GM08714 (cell line): ENCODE results near the gene RPL27A.

Source experiments
- H3K4me3 ChIP-seq: fragments of 200-500 bp; sonication (Bioruptor generic); 2 replicates; pipeline ENCODE4 v1.5.1; 2014; ENCODE audit warnings: mild to moderate bottlenecking, low read length, inconsistent platforms
- ZNF274 ChIP-seq: IDR thresholded peaks from 2 replicates; pipeline ENCODE4 v1.6.1; 2012; ENCODE audit warnings: mild to moderate bottlenecking, low read depth, low read length

Gene RPL27A

GRCh38 chr11:8685820-8686219, 3.2 kb downstream of the RPL27A start:
- no peak for TF ChIP-seq ZNF274
- H3K4me3 ChIP-seq = no peak overlapping the region

DNA sequence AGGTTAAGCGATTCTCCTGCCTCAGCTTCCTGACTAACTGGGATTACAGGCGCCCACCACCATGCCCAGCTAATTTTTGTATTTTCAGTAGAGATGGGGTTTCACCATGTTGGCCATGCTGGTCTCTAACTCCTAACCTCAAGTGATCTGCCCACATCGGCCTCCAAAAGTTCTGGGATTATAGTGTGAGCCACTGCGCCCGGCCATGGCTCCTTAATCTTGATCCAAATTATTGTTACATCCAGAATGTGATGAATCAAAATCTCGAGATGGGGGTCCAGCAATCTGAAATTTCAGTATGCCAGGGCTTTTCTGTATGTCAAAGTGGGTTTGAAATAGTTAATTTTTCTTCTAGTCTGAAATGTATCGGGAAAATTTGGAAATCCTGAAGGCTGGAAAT, 3.7 kb downstream of the RPL27A start:
- TF ChIP-seq ZNF274 = no peak
- H3K4me3 ChIP-seq = no peak overlapping the region

DNA sequence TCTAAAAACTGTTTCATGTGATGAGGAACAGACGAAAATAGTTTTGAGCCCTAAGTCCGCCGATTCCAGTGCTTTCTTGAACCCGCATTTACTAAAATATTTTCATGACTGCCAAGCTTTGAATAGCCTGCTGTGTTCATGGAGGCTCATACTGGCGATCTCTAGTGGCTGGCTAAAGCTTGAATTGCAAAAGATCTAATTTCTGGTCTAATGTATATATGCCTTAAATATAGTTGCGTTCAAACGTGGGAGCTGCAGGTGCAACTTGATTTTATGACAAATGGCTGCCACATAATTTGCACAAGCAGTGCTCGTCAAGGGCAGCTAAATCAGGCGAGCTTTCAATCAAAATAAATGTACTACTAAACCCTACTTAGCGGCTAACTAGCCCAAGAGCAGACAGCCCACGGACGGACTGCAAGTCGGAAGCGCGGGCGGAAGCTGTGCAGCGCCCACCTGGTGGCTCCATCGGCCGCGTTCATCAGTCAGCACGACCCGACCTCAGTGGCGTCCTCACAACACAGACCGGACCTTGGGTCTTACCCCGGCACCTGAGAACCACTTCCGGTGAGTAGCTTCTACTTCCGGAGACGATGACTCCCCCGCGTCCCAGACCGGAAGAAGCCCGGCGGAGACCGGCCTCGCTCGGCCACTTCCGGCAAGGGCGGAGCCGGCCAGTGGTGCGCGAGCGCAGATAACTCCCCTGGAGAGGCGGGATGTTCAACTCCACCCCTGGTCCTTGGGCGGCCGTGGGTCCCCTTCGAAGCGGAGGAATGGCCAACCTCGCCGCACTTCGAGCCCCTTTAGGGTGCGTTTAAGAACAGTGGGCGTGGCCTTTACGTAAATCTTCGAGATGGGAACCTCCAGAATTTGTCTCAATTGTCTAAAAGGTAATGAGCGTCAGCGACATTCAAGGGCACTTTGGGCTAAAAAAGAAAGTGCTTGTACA, 6.1 kb downstream of the RPL27A start:
- peak overlapping the region; percentile 68 for H3K4me3 ChIP-seq
- no peak for TF ChIP-seq ZNF274

- peak overlapping the region; percentile 64 for H3K4me3 ChIP-seq
- TF ChIP-seq ZNF274 = no peak
Measured at GRCh38 chr11:8689726-8690255, 7.2 kb downstream of the RPL27A start.

DNA sequence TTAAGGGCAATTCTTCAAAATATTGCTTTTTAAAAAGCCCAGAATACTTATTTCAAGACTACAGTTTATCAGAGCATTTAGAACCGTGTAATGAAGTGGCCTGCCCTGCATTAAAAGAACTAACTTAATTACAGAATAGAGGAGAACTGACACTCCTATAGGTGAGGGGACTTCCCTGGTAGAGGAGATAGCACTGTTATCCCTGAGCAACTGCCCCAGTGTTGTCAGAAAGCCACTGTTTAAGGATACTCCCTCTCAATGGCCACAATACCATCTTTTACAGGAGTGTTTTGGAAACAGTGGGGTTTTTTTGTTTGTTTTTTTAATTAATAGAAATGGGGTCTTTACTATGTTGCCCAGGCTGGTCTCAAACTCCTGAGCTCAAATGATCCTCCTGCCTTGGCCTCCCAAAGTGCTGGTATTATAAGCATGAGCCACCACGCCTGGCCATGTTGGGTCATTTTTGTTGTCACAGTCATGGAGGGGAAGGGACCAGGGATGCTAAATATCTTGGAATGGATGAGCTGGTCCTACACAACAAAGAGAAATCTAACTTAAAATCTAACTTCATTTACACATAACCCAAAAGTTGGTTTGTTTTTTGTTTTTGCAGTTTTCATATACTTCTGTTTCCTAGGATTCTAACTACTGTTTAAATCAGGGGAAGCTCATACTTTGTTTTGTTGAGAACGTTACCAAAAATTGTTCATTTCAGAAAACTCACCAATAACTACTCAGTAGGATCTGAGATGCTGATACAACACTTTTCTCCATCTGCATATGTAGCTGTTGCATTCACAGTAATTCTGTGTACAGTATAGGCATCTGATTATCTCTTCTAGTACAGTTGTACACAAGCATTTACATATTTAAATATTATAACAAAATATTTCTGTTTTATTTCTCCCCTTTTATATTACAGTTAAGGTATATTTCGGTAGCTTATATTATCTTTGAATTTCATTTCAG, 8.1 kb downstream of the RPL27A start:
- no peak overlapping the region for H3K4me3 ChIP-seq

DNA sequence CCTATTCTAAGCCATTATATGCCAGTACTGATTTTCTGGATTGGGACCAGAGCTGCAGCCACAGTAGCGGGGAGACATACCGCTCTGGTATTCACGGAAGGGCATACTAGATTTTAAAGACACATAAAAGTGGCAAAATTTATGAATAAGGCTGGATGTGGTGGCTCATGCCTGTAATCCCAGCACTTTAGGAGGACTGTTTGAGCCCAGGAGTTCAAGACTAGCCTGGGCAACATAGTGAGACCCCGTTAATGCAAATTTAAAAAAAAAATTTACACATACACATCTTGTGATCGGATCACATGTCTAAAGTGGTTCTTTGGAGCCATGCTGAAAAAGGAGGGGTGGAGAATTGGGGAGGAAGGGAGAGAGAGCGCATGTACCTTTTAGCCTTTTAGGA, 9.0 kb downstream of the RPL27A start:
- TF ChIP-seq ZNF274 = no peak
- H3K4me3 ChIP-seq = no peak overlapping the region

More for the DNA sequence above, 8.1 kb downstream of the RPL27A start:
- no peak for TF ChIP-seq ZNF274

- H3K4me3 ChIP-seq = no peak overlapping the region
- no peak for TF ChIP-seq ZNF274
Measured at GRCh38 chr11:8692417-8692816, 9.8 kb downstream of the RPL27A start.

DNA sequence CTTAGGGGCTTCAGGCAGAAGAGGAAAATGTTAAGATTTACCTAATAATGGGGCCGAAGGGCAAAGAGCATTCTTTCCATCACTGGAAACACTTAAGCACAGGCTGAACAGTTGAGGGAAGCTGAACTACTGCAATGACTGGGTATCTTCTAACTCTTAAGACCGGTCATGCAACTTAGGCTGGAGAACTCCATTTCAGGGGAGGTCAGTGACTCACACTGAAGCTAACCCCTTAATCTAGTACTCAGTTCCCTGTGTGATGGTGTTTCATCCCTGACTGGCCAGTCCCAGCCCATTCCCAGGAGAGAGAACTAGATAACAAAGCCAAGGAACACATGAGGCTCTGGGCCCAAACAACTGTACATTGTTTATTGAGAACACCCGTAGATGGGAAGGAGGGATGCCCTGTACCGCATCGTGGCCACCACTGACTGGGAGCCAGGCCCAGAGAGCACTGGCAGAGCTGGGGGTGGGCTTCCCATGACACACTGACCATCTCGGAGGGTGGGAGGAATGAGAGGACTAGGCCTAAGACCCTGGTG, 10.5 kb downstream of the RPL27A start:
- no peak overlapping the region for H3K4me3 ChIP-seq
- no peak for TF ChIP-seq ZNF274

DNA sequence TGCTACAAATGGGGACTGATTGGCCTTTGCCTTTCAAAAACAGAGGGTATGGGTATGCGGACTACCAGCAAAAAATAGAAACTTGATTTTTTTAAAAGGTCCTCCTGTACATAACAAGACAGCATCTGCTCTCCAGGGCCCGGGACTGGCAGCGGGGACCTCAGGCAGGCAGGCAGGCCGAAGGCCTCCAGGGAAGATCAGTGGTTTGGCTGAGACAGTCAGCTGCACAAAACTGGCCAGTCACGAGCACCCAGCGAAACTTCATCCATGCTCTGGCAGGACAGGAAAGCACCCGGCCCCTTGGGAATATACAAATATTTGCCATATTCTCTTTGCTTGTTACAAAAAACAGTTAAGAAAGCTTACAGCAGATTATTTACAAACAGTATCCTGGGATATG, 11.0 kb downstream of the RPL27A start:
- no peak for TF ChIP-seq ZNF274

DNA sequence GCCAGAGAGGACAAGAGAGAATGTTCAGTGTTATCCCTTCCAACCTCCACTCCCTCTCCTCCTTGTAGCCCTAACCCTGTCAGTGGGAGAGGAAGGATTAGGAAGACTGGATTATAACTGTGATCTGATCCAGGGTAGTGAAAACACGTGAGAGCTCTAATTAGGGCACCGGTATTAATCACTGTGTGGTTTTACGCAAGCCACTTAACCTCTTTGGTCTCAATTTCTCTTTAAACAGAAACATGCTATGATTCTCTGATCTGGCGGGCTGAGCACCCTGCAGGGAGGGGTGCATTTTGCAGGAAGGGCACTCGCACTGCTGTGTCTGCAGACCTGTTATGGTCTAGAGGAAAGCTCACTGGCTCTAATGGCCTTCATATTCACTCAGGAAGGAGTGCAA, 11.5 kb downstream of the RPL27A start:
- TF ChIP-seq ZNF274 = no peak
- H3K4me3 ChIP-seq = no peak overlapping the region

More for the DNA sequence above, 11.0 kb downstream of the RPL27A start:
- no peak overlapping the region for H3K4me3 ChIP-seq

GRCh38 chr11:8697054-8697453, 14.5 kb downstream of the RPL27A start:
- no peak for TF ChIP-seq ZNF274
- H3K4me3 ChIP-seq = no peak overlapping the region

GRCh38 chr11:8698379-8698851, 15.8 kb downstream of the RPL27A start:
- no peak for TF ChIP-seq ZNF274
- no peak overlapping the region for H3K4me3 ChIP-seq

DNA sequence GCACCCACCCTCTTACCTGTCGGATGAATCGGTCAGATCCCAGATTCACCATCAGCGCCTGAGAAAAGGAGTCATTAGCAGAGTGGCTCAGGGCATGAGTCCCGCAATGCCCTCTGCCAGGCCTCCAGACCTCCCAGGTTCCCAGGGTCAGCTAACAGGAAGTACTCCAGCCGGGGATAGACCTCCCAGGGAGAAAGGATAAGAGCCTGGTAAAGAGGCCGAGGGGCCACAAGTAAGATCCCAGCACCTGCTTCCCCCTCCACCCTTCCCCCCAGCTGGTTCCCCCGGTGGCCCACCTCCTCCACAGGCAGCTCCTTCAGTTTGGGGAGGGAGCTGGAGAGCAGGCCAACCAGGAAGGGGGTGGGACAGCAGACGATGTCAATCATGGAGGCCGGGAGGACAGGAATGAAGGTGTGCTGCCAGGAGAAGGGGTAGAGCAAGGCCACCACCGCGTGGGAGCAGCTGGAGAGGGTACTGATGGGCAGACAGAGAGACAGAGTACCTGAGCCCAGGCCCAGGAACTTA, 16.4 kb downstream of the RPL27A start:
- H3K4me3 ChIP-seq = no peak overlapping the region
- TF ChIP-seq ZNF274 = no peak

GRCh38 chr11:8699903-8700302, 17.3 kb downstream of the RPL27A start:
- H3K4me3 ChIP-seq = no peak overlapping the region
- TF ChIP-seq ZNF274 = no peak
